Measurements from ENCODE around the gene TMEM273. TPM values are rescaled to one million over a fixed set of nuclear protein-coding genes. Genes with fewer than 3 reads are reported as not detected.

The TMEM273 gene
- total RNA-seq, 1 donor from 2014 or later = 82.3 TPM

DNA sequence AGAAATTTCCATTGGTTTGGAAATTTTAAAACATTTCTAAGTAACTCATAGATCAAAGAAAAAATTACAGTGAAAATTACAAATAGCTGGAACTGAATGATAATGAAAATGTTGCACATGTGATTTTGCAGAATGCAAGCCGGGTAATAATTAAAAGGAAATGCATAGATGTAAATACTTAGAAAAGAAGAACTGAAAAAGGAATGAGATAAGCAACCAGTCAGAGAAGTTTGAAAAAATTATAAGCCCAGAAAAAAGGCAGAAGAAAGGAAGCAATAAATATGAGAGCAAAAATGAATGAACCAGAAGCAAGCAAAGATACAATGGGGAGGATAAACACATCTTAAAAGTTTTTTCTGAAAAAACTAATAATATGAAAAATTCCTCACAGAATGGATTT is 3.2 kb upstream of the TMEM273 start:
- TF ChIP-seq, protein P1, sequence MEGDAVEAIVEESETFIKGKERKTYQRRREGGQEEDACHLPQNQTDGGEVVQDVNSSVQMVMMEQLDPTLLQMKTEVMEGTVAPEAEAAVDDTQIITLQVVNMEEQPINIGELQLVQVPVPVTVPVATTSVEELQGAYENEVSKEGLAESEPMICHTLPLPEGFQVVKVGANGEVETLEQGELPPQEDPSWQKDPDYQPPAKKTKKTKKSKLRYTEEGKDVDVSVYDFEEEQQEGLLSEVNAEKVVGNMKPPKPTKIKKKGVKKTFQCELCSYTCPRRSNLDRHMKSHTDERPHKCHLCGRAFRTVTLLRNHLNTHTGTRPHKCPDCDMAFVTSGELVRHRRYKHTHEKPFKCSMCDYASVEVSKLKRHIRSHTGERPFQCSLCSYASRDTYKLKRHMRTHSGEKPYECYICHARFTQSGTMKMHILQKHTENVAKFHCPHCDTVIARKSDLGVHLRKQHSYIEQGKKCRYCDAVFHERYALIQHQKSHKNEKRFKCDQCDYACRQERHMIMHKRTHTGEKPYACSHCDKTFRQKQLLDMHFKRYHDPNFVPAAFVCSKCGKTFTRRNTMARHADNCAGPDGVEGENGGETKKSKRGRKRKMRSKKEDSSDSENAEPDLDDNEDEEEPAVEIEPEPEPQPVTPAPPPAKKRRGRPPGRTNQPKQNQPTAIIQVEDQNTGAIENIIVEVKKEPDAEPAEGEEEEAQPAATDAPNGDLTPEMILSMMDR (IDR thresholded peaks at IDR 0.05) = no peak
- no peak for DNase-seq (ENCODE audit: low spot score in 2 of 2)
- Histone ChIP-seq H3K4me3 (no peak overlapping the region), H3K9me3 (no peaks in the 10 kb centered on the region), H3K4me1 (peaks cover 0 to 6% of the 10 kb centered on the region in 2 donors), H3K27ac (no peak overlapping the region), H3K27me3 (no peaks in the 10 kb centered on the region), H3K36me3 (no peaks in the 10 kb centered on the region)
- intact Hi-C loops (cut with DNase I) = no loop called here

DNA sequence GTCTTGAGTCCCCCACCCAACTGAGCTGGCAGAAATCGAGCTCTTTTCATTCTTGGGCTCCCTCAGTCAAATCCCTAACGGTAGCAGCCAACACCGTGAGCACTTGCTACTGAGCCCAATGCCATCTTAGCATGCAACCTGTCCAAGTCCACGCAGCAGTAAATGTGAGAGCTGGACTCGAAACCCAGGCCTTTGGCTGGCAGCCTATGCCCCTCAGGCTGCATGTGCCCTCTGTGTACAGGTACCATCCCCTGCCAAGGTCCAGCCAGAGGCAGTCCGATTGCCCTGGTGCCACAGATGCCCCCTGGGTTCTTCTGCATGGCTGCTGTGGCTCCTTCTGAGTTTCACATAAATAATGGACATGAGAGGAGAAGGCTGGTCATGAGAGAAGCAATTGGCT is 1.2 kb upstream of the TMEM273 start:
- no peaks in the 10 kb centered on the region for H3K9me3 ChIP-seq
- no peaks in the 10 kb centered on the region for H3K27me3 ChIP-seq
- peaks cover 0 to 6% of the 10 kb centered on the region in 2 donors for H3K4me1 ChIP-seq
- DNase-seq (ENCODE audit: low spot score in 2 of 2) = peak in 1 of 2 donors; percentile 51
- H3K27ac ChIP-seq = no peak overlapping the region
- no peaks in the 10 kb centered on the region for H3K36me3 ChIP-seq
- intact Hi-C loops (cut with DNase I) = no loop called here
- no peak overlapping the region for H3K4me3 ChIP-seq
- TF ChIP-seq, protein P1 (IDR thresholded peaks at IDR 0.05) = no peak

GRCh38 chr10:49187044-49187484 is 1.1 kb downstream of the TMEM273 start:
- Histone ChIP-seq H3K4me3 (no peak overlapping the region), H3K36me3 (no peaks in the 10 kb centered on the region), H3K27me3 (no peaks in the 10 kb centered on the region), H3K27ac (no peak overlapping the region), H3K4me1 (peaks cover 0 to 6% of the 10 kb centered on the region in 2 donors), H3K9me3 (no peaks in the 10 kb centered on the region)
- peak in 1 of 2 donors; percentile 57 for DNase-seq (ENCODE audit: low spot score in 2 of 2)
- intact Hi-C loops (cut with DNase I) = no loop called here
- TF ChIP-seq, protein P1 (IDR thresholded peaks at IDR 0.05) = no peak

- Histone ChIP-seq H3K4me1 (peaks cover 0 to 6% of the 10 kb centered on the region in 2 donors), H3K36me3 (no peaks in the 10 kb centered on the region), H3K4me3 (no peak overlapping the region), H3K27ac (no peak overlapping the region), H3K9me3 (no peaks in the 10 kb centered on the region), H3K27me3 (no peaks in the 10 kb centered on the region)
- no peak for DNase-seq (ENCODE audit: low spot score in 2 of 2)
- TF ChIP-seq, protein P1 (IDR thresholded peaks at IDR 0.05) = no peak
- intact Hi-C loops (cut with DNase I) = no loop called here
Observed at GRCh38 chr10:49186613-49187012, 1.6 kb downstream of the TMEM273 start.

GRCh38 chr10:49185213-49185612 is 3.0 kb downstream of the TMEM273 start:
- H3K9me3 ChIP-seq = no peaks in the 10 kb centered on the region
- intact Hi-C loops (cut with DNase I) = no loop called here

More at GRCh38 chr10:49185213-49185612, 3.0 kb downstream of the TMEM273 start:
- peak in 1 of 2 donors; percentile 27 for DNase-seq (ENCODE audit: low spot score in 2 of 2)
- H3K27me3 ChIP-seq = no peaks in the 10 kb centered on the region
- H3K27ac ChIP-seq = no peak overlapping the region
- peaks cover 0 to 6% of the 10 kb centered on the region in 2 donors for H3K4me1 ChIP-seq
- no peaks in the 10 kb centered on the region for H3K36me3 ChIP-seq
- TF ChIP-seq, protein P1 (IDR thresholded peaks at IDR 0.05) = no peak
- no peak overlapping the region for H3K4me3 ChIP-seq
